GM21619 (cell line): ENCODE data around the gene RIOX2.

ENCODE experiments used
- ATAC-seq: cut with Tn5 transposase; IDR thresholded peaks from one replicate; pipeline ENCODE4 v1.9.1; 2021; ENCODE audit not compliant: unreplicated experiment

The RIOX2 gene

GRCh38 chr3:97954228-97954827, 17.9 kb downstream of the RIOX2 start:
- no peak for ATAC-seq

GRCh38 chr3:97952872-97953271, 19.4 kb downstream of the RIOX2 start:
- no peak for ATAC-seq

GRCh38 chr3:97952280-97952679, 20.0 kb downstream of the RIOX2 start:
- ATAC-seq = no peak

- no peak for ATAC-seq
Observed at GRCh38 chr3:97950360-97950759, 21.9 kb downstream of the RIOX2 start.

GRCh38 chr3:97949743-97950142, 22.5 kb downstream of the RIOX2 start:
- no peak for ATAC-seq

- no peak for ATAC-seq
Observed at GRCh38 chr3:97949110-97949485, 23.1 kb downstream of the RIOX2 start.

GRCh38 chr3:97948351-97949109, 23.7 kb downstream of the RIOX2 start:
- no peak for ATAC-seq

- ATAC-seq = no peak
Observed at GRCh38 chr3:97942801-97943546, 29.3 kb downstream of the RIOX2 start.

GRCh38 chr3:97940034-97940433, 32.2 kb downstream of the RIOX2 start:
- ATAC-seq = no peak

GRCh38 chr3:97939401-97939800, 32.8 kb downstream of the RIOX2 start:
- no peak for ATAC-seq

- no peak for ATAC-seq
Observed at GRCh38 chr3:97938444-97938843, 33.8 kb downstream of the RIOX2 start.

- ATAC-seq = no peak
Observed at GRCh38 chr3:97937205-97937604, 35.0 kb downstream of the RIOX2 start.

- no peak for ATAC-seq
Observed at GRCh38 chr3:97935842-97936241, 36.4 kb downstream of the RIOX2 start.

- no peak for ATAC-seq
Observed at GRCh38 chr3:97934980-97935695, 37.1 kb downstream of the RIOX2 start.

- no peak for ATAC-seq
Observed at GRCh38 chr3:97932387-97932801, 39.8 kb downstream of the RIOX2 start.

- no peak for ATAC-seq
Observed at GRCh38 chr3:97931218-97931617, 41.0 kb downstream of the RIOX2 start.

GRCh38 chr3:97930018-97930417, 42.2 kb downstream of the RIOX2 start:
- no peak for ATAC-seq

- no peak for ATAC-seq
Observed at GRCh38 chr3:97928986-97929385, 43.2 kb downstream of the RIOX2 start.

GRCh38 chr3:97927704-97928103, 44.5 kb downstream of the RIOX2 start:
- ATAC-seq = no peak

- ATAC-seq = no peak
Observed at GRCh38 chr3:97917813-97918536, 54.3 kb downstream of the RIOX2 start.

- no peak for ATAC-seq
Observed at GRCh38 chr3:97916576-97916975, 55.7 kb downstream of the RIOX2 start.
